GM18951 (cell line): ENCODE measurements around the gene SGMS1.

Source experiments
- POLR2A ChIP-seq: IDR thresholded peaks from 4 replicates; pipeline ENCODE4 v1.6.1; 2011; ENCODE audit warnings: mild to moderate bottlenecking; ENCODE audit not compliant: insufficient read length, insufficient read depth; ENCODE audit errors: extremely low read depth
- in situ Hi-C: fragments of 300-500 bp; cut with MboI; formaldehyde crosslinking; loops from one replicate; pipeline ENCODE4 v1.12.0; 2022; ENCODE audit warnings: low sequenced_read_pairs, mixed read lengths, inconsistent platforms; ENCODE audit not compliant: unreplicated experiment

SGMS1 gene

GRCh38 chr10:50529660-50530059 is 94.1 kb downstream of the SGMS1 start:
- in situ Hi-C loops, result no loop called here
- no peak for TF ChIP-seq POLR2A

GRCh38 chr10:50528206-50528605 is 95.5 kb downstream of the SGMS1 start:
- in situ Hi-C loops, result no loop called here
- TF ChIP-seq POLR2A, result no peak

- in situ Hi-C loops, result no loop called here
- TF ChIP-seq POLR2A, result no peak
Measured at GRCh38 chr10:50527442-50528043, 96.2 kb downstream of the SGMS1 start.

- in situ Hi-C loops, result no loop called here
- TF ChIP-seq POLR2A, result no peak
Measured at GRCh38 chr10:50526185-50526584, 97.6 kb downstream of the SGMS1 start.

- in situ Hi-C loops, result no loop called here
- TF ChIP-seq POLR2A, result no peak
Measured at GRCh38 chr10:50523357-50523756, 100.4 kb downstream of the SGMS1 start.

- in situ Hi-C loops, result no loop called here
- TF ChIP-seq POLR2A, result no peak
Measured at GRCh38 chr10:50522908-50523307, 100.8 kb downstream of the SGMS1 start.

GRCh38 chr10:50520115-50520514 is 103.6 kb downstream of the SGMS1 start:
- in situ Hi-C loops, result no loop called here
- TF ChIP-seq POLR2A, result no peak

GRCh38 chr10:50517626-50518025 is 106.1 kb downstream of the SGMS1 start:
- in situ Hi-C loops, result no loop called here
- no peak for TF ChIP-seq POLR2A

GRCh38 chr10:50516171-50516570 is 107.6 kb downstream of the SGMS1 start:
- no peak for TF ChIP-seq POLR2A
- in situ Hi-C loops, result no loop called here

GRCh38 chr10:50515420-50515819 is 108.3 kb downstream of the SGMS1 start:
- in situ Hi-C loops, result no loop called here
- TF ChIP-seq POLR2A, result no peak

- in situ Hi-C loops, result no loop called here
- no peak for TF ChIP-seq POLR2A
Measured at GRCh38 chr10:50514995-50515394, 108.8 kb downstream of the SGMS1 start.

GRCh38 chr10:50513956-50514355 is 109.8 kb downstream of the SGMS1 start:
- TF ChIP-seq POLR2A, result no peak
- in situ Hi-C loops, result no loop called here

- in situ Hi-C loops, result no loop called here
Measured at GRCh38 chr10:50512743-50513416, 110.9 kb downstream of the SGMS1 start.

GRCh38 chr10:50512214-50512595 is 111.6 kb downstream of the SGMS1 start:
- in situ Hi-C loops, result no loop called here
- TF ChIP-seq POLR2A, result no peak

More at GRCh38 chr10:50512743-50513416, 110.9 kb downstream of the SGMS1 start:
- TF ChIP-seq POLR2A, result no peak

- TF ChIP-seq POLR2A, result peak; percentile 9
- in situ Hi-C loops, result no loop called here
Measured at GRCh38 chr10:50511492-50512213, 112.1 kb downstream of the SGMS1 start.
